Kidney tubule cell (primary cell): ENCODE results near the gene RPA3.

ENCODE experiments used
- DNase-seq: peaks from one replicate; pipeline ENCODE4 v3.0.0-alpha.2; 2018; ENCODE audit warnings: low spot score

RPA3 gene

GRCh38 chr7:7718492-7718891 is at the start of gene RPA3:
RPA3 (minus strand) TSS chr7:7718607; CDS start chr7:7640418, 78,189 bp downstream.
- no peak for DNase-seq

DNA sequence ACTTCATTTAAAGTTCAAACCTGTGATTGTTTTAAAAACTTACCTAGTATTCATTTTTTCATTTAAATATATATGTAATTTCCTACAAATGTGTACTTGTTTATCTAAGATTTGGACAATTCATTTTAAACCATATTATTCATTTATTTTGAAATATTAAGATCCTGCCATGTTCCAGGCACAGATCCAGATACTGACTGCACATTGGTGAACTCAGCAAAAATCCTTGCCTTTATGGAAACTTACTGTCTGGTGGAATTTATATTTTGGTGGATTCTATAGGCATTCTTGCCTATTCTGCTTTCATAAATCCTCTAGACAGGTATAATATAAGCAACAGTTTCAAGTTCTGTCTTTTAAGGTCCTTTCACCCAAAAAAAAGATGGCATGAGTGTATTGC is 48.3 kb upstream of the RPA3 start:
- DNase-seq: no peak

DNA sequence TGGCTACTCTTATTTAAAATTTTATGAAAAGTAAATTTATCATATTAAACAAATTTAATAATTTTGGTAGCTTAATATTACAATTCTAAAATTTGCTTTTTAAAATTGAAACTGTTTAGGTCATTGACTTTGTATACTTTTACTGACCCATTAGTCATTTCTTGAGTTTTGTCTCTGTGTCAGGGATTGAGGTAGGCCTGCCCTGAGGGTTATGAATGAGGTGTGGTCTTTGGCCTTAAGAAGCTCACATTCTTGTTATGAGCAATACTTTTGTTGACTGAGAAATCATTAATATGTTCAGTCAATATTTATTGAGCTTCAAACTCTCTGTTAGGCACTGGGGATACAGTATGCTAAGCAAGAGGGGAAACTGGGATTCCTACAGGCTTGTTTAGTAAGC is 47.0 kb upstream of the RPA3 start:
- peak; percentile 59 for DNase-seq

GRCh38 chr7:7764520-7765396 is 46.4 kb upstream of the RPA3 start:
- DNase-seq: no peak

DNA sequence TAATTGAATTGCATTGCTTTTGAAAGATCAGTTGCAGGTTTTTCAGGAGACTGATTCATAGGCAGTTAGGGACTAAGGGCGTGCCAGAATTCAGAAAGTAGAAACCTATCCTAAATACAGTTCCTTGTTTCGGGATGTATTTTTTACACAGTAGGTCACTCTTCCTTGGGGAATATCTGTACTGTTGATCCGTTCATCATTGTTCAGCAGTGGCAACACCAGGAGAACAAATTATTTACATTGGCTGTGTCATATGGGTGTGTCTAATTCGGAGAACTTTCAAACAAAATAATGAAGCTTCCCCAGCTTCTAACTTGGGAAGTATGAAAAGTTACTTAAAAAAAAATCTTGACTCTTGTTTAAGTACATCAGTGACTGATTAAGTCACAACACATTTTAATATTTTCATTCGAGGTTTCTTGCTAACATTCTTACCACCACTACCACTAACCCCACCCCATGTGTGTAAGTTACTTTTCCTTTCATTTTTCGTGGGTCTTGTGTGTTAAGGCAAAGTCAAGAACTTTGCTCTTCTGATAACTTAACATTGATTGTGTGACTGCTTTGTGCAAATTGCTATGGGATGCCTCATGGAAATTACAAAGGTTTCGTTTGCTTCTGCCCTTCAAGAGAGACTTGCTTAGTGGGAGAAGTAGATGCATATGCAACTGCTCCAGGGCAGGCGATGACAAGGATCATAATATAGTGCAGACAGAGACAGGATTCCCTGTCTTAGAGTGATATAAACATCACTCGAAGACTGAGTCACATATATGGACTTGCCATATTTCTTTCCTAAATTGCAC is 43.8 kb upstream of the RPA3 start:
- no peak for DNase-seq

DNA sequence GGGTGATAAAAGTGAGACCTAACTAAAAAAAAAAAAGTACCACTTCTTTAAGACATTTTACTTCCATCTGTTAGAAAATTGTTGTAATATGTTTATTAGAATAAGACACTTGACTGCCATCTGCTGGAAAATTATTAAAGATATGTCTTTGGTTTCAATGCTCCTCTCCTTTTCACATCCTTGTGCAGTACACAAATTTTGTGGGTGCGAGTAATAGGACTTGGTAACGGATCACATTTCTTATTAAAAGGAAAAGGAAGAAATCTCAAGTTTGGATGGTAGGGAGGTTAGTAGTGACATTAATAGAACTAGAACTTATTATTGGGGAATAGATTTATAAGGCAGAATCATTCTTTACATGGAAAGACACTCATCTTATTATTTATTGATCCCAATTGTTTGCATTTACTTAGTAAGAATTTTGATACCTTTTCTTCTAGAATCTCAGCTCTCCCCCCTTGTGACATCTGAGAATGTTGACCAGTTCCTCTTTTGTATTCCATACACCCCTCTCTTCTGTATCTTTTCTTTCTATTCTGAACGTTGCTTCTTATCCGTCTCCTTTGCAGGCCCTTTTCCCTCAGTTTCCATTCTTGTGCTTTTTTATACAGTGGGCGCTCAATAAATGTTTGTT is 43.0 kb upstream of the RPA3 start:
- peak; percentile 47 for DNase-seq

DNA sequence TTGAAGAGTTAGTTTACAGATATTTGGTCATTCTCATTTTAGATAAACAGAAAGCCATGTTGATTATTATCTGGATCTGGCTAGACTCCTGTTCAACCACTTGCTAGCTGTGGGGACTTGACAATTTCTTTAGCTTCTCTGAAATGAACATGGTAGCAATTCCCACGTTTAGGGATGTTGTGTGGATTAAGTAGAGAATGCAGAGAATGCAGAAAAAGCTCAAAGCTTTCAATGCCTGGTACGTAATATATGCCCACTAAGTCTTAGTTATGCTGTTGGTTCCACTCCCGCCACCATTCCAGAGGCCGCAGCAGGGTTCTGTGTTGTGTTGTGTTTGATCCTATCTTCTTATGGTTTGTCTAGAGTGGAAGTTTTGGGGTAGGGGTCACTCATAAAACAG is 39.2 kb upstream of the RPA3 start:
- DNase-seq: no peak

GRCh38 chr7:7756577-7756976 is 38.2 kb upstream of the RPA3 start:
- no peak for DNase-seq

DNA sequence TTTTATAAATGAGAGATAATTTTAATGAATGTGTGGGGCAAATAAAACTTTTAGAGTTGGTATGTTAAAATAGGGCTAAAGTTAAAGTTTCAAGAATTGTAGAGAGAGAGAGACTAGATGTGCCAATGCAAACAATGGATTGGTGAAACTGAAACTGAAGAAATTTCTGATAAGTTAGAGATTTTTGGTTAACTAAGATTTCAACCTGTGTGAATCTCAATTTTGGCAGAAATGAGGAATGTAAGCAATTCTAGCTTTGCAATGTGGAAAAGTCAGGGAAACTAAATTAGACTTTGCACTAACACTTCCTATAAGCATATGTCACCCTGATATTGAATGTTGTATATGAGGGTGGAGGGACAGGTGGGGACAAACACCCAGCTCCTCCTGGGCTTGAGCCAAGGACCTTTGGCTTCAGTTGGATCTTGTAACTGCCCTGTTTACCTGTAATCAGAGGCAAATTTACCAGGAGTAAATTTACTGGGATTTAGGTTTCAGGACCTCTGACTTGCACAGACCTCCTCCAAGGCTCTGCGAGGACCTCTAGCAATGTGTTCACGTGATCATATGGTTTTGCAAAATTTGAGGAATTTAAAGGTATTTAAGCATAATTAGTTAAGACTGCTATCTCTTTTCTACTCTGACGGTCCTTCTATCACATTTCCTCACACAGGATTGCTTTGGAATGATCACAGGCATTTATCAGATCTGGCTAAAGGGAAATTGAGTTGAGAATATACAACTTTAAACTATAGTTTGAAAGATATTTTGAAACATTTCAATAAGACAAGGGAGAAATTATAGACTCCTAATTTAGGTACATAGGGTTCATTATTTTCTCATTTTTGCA is 33.1 kb upstream of the RPA3 start:
- no peak for DNase-seq

GRCh38 chr7:7750571-7751242 is 32.3 kb upstream of the RPA3 start:
- no peak for DNase-seq

- no peak for DNase-seq
These were observed 28.1 kb upstream of the RPA3 start for GRCh38 chr7:7746458-7746857.

DNA sequence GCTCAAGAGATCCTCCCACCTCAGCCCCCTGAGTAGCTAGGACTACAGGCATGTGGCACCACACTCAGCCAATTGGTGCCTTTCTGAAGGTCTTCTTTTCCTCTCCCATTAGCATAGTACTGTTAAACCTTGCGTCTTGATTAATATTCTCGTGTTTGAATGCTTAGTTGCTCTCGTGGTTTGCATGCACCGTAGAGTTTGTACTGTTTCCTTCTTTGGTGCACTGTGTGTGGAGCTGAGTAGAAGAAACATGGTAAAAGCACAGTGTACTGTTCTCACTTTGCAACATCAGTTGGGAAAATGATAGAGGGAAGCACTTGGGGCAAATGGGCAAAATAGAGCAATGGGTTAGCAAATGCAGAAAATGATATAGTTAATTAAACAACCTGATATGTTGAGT is 27.6 kb upstream of the RPA3 start:
- no peak for DNase-seq

DNA sequence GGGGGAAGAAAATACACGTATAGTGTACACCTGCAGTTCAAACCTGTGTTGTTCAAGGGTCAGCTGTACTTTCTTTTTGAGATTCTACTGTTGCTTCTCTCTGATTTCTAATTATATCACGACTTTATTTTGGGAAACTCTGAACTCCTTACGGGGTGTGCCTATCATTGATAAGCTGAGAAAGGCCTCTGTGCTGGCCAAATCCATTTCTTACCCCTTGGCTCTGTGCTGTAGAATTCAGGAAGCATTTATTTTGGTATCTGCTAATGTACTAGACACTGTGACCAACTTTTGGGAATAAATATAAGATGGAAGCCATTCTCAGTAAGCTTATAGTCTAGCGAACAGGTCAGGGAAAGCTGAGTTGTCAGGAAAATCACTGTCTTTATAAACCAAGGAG is 26.9 kb upstream of the RPA3 start:
- no peak for DNase-seq

GRCh38 chr7:7742223-7742622 is 23.8 kb upstream of the RPA3 start:
- no peak for DNase-seq

DNA sequence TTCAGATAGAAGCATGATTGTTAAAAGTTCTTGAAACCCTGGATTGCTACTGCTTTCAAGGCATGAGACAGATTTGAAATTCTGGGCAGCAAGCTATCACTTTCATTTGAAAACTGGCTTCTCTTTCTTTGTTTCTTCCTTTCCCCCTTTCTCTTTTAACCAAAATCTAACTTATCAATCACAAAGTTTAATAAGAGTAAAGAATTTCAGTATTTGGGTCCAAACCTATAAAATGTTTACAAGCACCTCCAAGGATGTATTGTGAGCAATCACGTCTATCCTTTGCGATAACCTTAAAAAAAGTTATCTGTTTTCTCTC is 21.6 kb upstream of the RPA3 start:
- DNase-seq: no peak

GRCh38 chr7:7739204-7740036 is 21.0 kb upstream of the RPA3 start:
- DNase-seq: peak; percentile 3

GRCh38 chr7:7738622-7739021 is 20.2 kb upstream of the RPA3 start:
- no peak for DNase-seq

- no peak for DNase-seq
These were observed 19.8 kb upstream of the RPA3 start for GRCh38 chr7:7738177-7738576.

GRCh38 chr7:7737674-7738073 is 19.3 kb upstream of the RPA3 start:
- DNase-seq: no peak

GRCh38 chr7:7736671-7737070 is 18.3 kb upstream of the RPA3 start:
- DNase-seq: no peak
